ENCODE results near the gene GNLY. TPM values are rescaled to one million over a fixed set of nuclear protein-coding genes. Genes with fewer than 3 reads are reported as not detected.

The GNLY gene
- total and polyA plus RNA-seq, 2 donors (not counting 3 experiments of a cell fraction or from before 2014, with no cell fraction given) = not detected

DNA sequence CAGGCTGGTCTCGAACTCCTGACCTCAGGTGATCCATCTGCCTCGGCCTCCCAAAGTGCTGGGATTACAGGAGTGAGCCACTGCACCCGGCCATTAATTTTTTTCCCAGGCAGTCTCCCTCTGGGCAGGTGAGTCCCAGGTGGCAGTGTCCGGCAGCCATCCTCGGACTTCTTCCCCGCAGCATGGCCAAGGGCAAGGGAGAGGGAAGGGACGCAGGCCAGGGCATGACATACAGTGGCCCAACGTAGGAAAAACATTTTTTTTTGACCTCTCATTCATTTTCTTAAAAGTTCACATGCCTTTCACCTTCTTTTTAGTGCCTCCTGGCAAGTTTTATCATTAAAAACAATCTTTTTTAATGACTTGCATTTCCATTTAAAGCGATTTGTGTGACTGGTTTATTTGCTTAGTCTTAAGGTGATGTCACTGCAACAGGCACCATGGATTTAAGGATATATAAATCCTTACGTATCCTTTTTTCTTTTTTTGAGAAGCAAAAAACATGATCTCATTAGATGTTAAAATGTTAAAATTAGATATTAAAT lies 36.6 kb downstream of the GNLY start:
- dilution Hi-C loops (cut with MboI; ENCODE audit: extremely low pct_ligation_motif_present, low sequenced_read_pairs) = no loop called here
- no TSS peak for BruUV-seq (replicated peaks)
- H3K4me2 ChIP-seq (ENCODE audit: insufficient read depth, low read length) = no peak overlapping the region
- H4K20me1 ChIP-seq (replicated peaks; ENCODE audit: control insufficient read depth, extremely low read depth, insufficient read depth, low read length) = no peaks in the 10 kb centered on the region
- no peaks in the 10 kb centered on the region for H3K9me1 ChIP-seq (replicated peaks; ENCODE audit: control insufficient read depth, extremely low read depth, insufficient read depth, low read length)
- no peaks in the 10 kb centered on the region for H3K79me2 ChIP-seq (ENCODE audit: control insufficient read depth, insufficient read depth, low read length)
- H3K27ac ChIP-seq (ENCODE audit: insufficient read depth, low read depth, low read length) = no peak overlapping the region
- H3K9ac ChIP-seq (replicated peaks; ENCODE audit: extremely low read depth, insufficient read depth, low read length) = no peak overlapping the region
- DNase-seq (ENCODE audit: low read depth, low spot score) = no peak
- H2AFZ ChIP-seq (ENCODE audit: low read depth, low read length) = no peak overlapping the region
- ChIA-PET CTCF (interaction anchor here (1.0 to 2.5 kb wide), 7 partner anchors 10 to 86 kb away, joined by 3 to 193 read pairs (median 27); no protein-coding TSS in a partner anchor), POLR2A (no interaction called here)
- H3K27me3 ChIP-seq (ENCODE audit: control insufficient read depth in 2 of 2, insufficient read depth in 2 of 2, low read length in 2 of 2) = no peaks in the 10 kb centered on the region
- peaks cover 20% of the 10 kb centered on the region for H3K4me1 ChIP-seq (ENCODE audit: control insufficient read depth, extremely low read depth, insufficient read depth, low read length)
- H3K4me3 ChIP-seq (replicated peaks in 1 of 3; ENCODE audit: insufficient read depth in 1 of 3, low read depth in 1 of 3, low read length in 3 of 3) = no peak overlapping the region
- intact Hi-C loops (cut with micrococcal nuclease) = no loop called here
- no peaks in the 10 kb centered on the region for H3K36me3 ChIP-seq (ENCODE audit: control insufficient read depth in 2 of 2, extremely low read depth in 1 of 2, insufficient read depth in 2 of 2, low read length in 2 of 2)
- TF ChIP-seq POLR2A (IDR thresholded peaks at IDR 0.05; ENCODE audit: low read depth, low read length) = no peak
- H3K9me3 ChIP-seq (replicated peaks; ENCODE audit: control insufficient read depth, insufficient read depth, low read length) = no peaks in the 10 kb centered on the region
- FAIRE-seq = no peak

DNA sequence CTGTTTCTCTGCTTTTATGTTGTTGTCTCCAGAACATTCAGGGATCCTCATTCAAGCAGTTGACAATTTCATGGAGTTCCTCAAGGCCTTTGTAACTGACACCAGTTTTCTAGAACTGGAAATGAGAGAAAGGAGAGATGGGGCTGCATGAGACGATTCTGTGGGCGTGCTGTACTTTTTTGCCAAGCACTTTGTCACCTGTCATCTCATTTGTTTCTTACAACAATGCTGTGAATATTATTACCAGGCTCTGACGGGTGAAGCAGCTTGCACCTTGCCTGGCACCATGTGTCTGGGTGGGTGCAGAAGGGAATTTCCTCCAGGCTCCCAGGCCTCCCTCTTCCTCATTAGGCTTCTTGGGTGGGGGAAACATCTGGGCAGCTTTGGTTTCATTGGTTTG lies 37.4 kb downstream of the GNLY start:
- Histone ChIP-seq H3K4me1 (ENCODE audit: control insufficient read depth, extremely low read depth, insufficient read depth, low read length) (peaks cover 24% of the 10 kb centered on the region), H3K36me3 (ENCODE audit: control insufficient read depth in 2 of 2, extremely low read depth in 1 of 2, insufficient read depth in 2 of 2, low read length in 2 of 2) (no peaks in the 10 kb centered on the region), H3K27me3 (ENCODE audit: control insufficient read depth in 2 of 2, insufficient read depth in 2 of 2, low read length in 2 of 2) (no peaks in the 10 kb centered on the region), H3K9me3 (replicated peaks; ENCODE audit: control insufficient read depth, insufficient read depth, low read length) (no peaks in the 10 kb centered on the region), H3K79me2 (ENCODE audit: control insufficient read depth, insufficient read depth, low read length) (no peaks in the 10 kb centered on the region), H4K20me1 (replicated peaks; ENCODE audit: control insufficient read depth, extremely low read depth, insufficient read depth, low read length) (no peaks in the 10 kb centered on the region), H3K4me3 (replicated peaks in 1 of 3; ENCODE audit: insufficient read depth in 1 of 3, low read depth in 1 of 3, low read length in 3 of 3) (no peak overlapping the region), H3K27ac (ENCODE audit: insufficient read depth, low read depth, low read length) (no peak overlapping the region), H3K9me1 (replicated peaks; ENCODE audit: control insufficient read depth, extremely low read depth, insufficient read depth, low read length) (no peaks in the 10 kb centered on the region), H3K9ac (replicated peaks; ENCODE audit: extremely low read depth, insufficient read depth, low read length) (no peak overlapping the region), H3K4me2 (ENCODE audit: insufficient read depth, low read length) (no peak overlapping the region), H2AFZ (ENCODE audit: low read depth, low read length) (no peak overlapping the region)
- no peak for TF ChIP-seq MYC (IDR thresholded peaks at IDR 0.05; ENCODE audit: low read depth, low read length)
- TF ChIP-seq POLR2AphosphoS5 (IDR thresholded peaks at IDR 0.05; ENCODE audit: insufficient read depth, low read depth, low read length) = no peak
- TF ChIP-seq GATA2 (IDR thresholded peaks at IDR 0.05; ENCODE audit: insufficient read depth, insufficient read length, low read depth, low read length) = no peak
- no peak for TF ChIP-seq JUN (IDR thresholded peaks at IDR 0.05; ENCODE audit: borderline replicate concordance, insufficient read depth, insufficient read length, low read depth)
- TF ChIP-seq POLR2A (IDR thresholded peaks at IDR 0.05; ENCODE audit: low read depth, low read length) = no peak
- no peak for TF ChIP-seq EZH2 (IDR thresholded peaks at IDR 0.05; ENCODE audit: borderline replicate concordance, low read depth, low read length, severe bottlenecking)
- no peak for TF ChIP-seq FOS (IDR thresholded peaks at IDR 0.05; ENCODE audit: borderline replicate concordance, insufficient read depth, low read length)
- TF ChIP-seq, protein P1, sequence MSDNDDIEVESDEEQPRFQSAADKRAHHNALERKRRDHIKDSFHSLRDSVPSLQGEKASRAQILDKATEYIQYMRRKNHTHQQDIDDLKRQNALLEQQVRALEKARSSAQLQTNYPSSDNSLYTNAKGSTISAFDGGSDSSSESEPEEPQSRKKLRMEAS (IDR thresholded peaks at IDR 0.05; ENCODE audit: insufficient read depth, insufficient read length) = no peak
- POLR2A ChIA-PET = interaction anchor here (0.7 kb wide), 1 partner anchor 96 kb away, joined by 3 read pairs; no protein-coding TSS in a partner anchor
- intact Hi-C loops (cut with micrococcal nuclease) (no loop called here), dilution Hi-C loops (cut with MboI; ENCODE audit: extremely low pct_ligation_motif_present, low sequenced_read_pairs) (no loop called here)
- no TSS peak for BruUV-seq (replicated peaks)
- no peak for DNase-seq (ENCODE audit: low read depth, low spot score)
- FAIRE-seq = no peak
- CTCF ChIA-PET = interaction anchor here (0.7 to 2.2 kb wide), 4 partner anchors 10 to 348 kb away, joined by 3 to 13 read pairs (median 4); no protein-coding TSS in a partner anchor

All from endothelial cell of umbilical vein (primary cell).